ENCODE results near the gene EIF3K.

GRCh38 chr19:38596057-38596981, 22.7 kb upstream of the EIF3K start:
- TF ChIP-seq POLR2A (IDR thresholded peaks at IDR 0.05; ENCODE audit: control extremely low read depth in 1 of 2, low read depth in 2 of 2, low read length in 2 of 2) = peak in 1 of 2 experiments; percentile 39; a peak in 1 of 3 replicates
- TF ChIP-seq CTCF (IDR thresholded peaks at IDR 0.05; ENCODE audit: control extremely low read depth in 1 of 3, insufficient read depth in 1 of 3, low read depth in 1 of 3, low read length in 3 of 3) = no peak

All from H1 (cell line).